GM13977 (cell line): ENCODE data around the gene ADRM1.

ENCODE experiments used
- DNase-seq: peaks from one replicate; pipeline ENCODE4 v3.0.0; 2012; ENCODE audit warnings: low spot score
- in situ Hi-C: fragments of 300-500 bp; cut with MboI; formaldehyde crosslinking; loops from one replicate; pipeline ENCODE4 v1.12.0; 2022; ENCODE audit warnings: low sequenced_read_pairs, low pct_unique_long_range_greater_than_20kb, mixed read lengths, inconsistent platforms; ENCODE audit not compliant: unreplicated experiment
- TF ChIP-seq, protein P1 (sequence below): IDR thresholded peaks from 2 replicates; pipeline ENCODE4 v1.5.1; 2012; ENCODE audit warnings: mild to moderate bottlenecking, control low read depth; ENCODE audit not compliant: insufficient read depth; ENCODE audit errors: extremely low read depth, missing control alignments

The ADRM1 gene

GRCh38 chr20:62262064-62262463, 40.7 kb upstream of the ADRM1 start:
- no peak for DNase-seq
- in situ Hi-C loops, result no loop called here
- TF ChIP-seq, protein P1, sequence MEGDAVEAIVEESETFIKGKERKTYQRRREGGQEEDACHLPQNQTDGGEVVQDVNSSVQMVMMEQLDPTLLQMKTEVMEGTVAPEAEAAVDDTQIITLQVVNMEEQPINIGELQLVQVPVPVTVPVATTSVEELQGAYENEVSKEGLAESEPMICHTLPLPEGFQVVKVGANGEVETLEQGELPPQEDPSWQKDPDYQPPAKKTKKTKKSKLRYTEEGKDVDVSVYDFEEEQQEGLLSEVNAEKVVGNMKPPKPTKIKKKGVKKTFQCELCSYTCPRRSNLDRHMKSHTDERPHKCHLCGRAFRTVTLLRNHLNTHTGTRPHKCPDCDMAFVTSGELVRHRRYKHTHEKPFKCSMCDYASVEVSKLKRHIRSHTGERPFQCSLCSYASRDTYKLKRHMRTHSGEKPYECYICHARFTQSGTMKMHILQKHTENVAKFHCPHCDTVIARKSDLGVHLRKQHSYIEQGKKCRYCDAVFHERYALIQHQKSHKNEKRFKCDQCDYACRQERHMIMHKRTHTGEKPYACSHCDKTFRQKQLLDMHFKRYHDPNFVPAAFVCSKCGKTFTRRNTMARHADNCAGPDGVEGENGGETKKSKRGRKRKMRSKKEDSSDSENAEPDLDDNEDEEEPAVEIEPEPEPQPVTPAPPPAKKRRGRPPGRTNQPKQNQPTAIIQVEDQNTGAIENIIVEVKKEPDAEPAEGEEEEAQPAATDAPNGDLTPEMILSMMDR, result no peak

- TF ChIP-seq, protein P1, result no peak
- DNase-seq, result no peak
- in situ Hi-C loops, result no loop called here
Measured at GRCh38 chr20:62263396-62263795, 39.4 kb upstream of the ADRM1 start.

GRCh38 chr20:62265365-62265764, 37.4 kb upstream of the ADRM1 start:
- in situ Hi-C loops, result no loop called here
- no peak for DNase-seq
- TF ChIP-seq, protein P1, result no peak

- TF ChIP-seq, protein P1, result no peak
- DNase-seq, result no peak
- in situ Hi-C loops, result no loop called here
Measured at GRCh38 chr20:62266340-62266739, 36.5 kb upstream of the ADRM1 start.

GRCh38 chr20:62266851-62267250, 35.9 kb upstream of the ADRM1 start:
- in situ Hi-C loops, result no loop called here
- no peak for DNase-seq
- TF ChIP-seq, protein P1, result no peak

DNA sequence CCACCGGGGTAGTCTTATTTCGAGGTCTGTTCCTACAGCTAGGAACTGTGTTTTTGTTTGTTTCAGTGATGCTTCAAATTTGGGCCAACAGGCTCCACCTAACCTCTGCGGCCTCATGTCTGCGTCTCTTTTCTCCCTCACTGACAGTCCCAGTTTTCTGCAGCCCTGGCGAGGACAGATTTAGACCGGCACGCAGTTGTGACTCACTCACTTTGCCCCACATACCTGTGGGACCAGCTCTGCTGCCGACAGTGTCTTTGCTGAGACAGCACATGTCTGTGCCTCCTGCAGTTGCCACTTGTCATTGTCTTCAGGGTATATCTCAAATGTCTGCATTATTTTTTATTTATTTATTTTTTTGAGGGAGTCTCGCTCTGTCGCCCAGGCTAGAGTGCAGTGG, 35.3 kb upstream of the ADRM1 start:
- DNase-seq, result no peak
- in situ Hi-C loops, result no loop called here
- TF ChIP-seq, protein P1, result no peak

GRCh38 chr20:62268228-62268900, 34.4 kb upstream of the ADRM1 start:
- in situ Hi-C loops, result no loop called here
- no peak for DNase-seq
- TF ChIP-seq, protein P1, result no peak
